H1 (cell line): Measurements from ENCODE around the gene ERICH6.

Source experiments
- CTCF ChIP-seq, 3 experiments: IDR thresholded peaks; 1 replicate in 2 of 3; 2 replicates in 1 of 3; pipeline versions ENCODE4 v1.5.1 to v1.6.1; 2011; ENCODE audit warnings: low read length in 3 of 3, mild to moderate bottlenecking in 3 of 3, inconsistent platforms in 2 of 3, low read depth in 1 of 3, moderate library complexity in 1 of 3; ENCODE audit not compliant: insufficient read depth in 1 of 3; ENCODE audit errors: control extremely low read depth in 1 of 3
- EZH2 ChIP-seq: fragments of 200-600 bp; sonication (generic); IDR thresholded peaks from 2 replicates; pipeline ENCODE4 v1.7.1; 2012; ENCODE audit warnings: low read depth, mild to moderate bottlenecking, moderate library complexity, low read length, inconsistent platforms; ENCODE audit not compliant: severe bottlenecking
- JUN ChIP-seq: IDR thresholded peaks from 2 replicates; pipeline ENCODE4 v1.6.1; 2011; ENCODE audit warnings: low read depth, mild to moderate bottlenecking, improper control_type of control experiment, low read length
- MAFK ChIP-seq: IDR thresholded peaks from 2 replicates; pipeline ENCODE4 v1.6.1; 2012; ENCODE audit warnings: low read depth, mild to moderate bottlenecking, improper control_type of control experiment, low read length
- NANOG ChIP-seq: IDR thresholded peaks from 2 replicates; pipeline ENCODE4 v1.6.1; 2011; ENCODE audit warnings: low read length, low read depth, mild to moderate bottlenecking, inconsistent platforms; ENCODE audit not compliant: insufficient read depth, poor library complexity, severe bottlenecking
- POLR2A ChIP-seq, 2 experiments: IDR thresholded peaks; 1 replicate in 1 of 2; 2 replicates in 1 of 2; pipeline ENCODE4 v1.6.1; 2011; ENCODE audit warnings: low read depth in 2 of 2, low read length in 2 of 2, mild to moderate bottlenecking in 2 of 2; ENCODE audit errors: control extremely low read depth in 1 of 2
- RAD21 ChIP-seq, 2 experiments: IDR thresholded peaks in 1 of 2; conservative IDR thresholded peaks in 1 of 2; 2 replicates each; pipeline ENCODE4 v1.6.1; 2011; ENCODE audit warnings: low read depth in 2 of 2, low read length in 2 of 2, improper control_type of control experiment in 1 of 2, inconsistent platforms in 1 of 2, mild to moderate bottlenecking in 1 of 2, moderate library complexity in 1 of 2
- RBBP5 ChIP-seq: IDR thresholded peaks from 2 replicates; pipeline ENCODE4 v1.7.1; 2012; ENCODE audit warnings: low read depth, mild to moderate bottlenecking, inconsistent platforms, low read length, moderate library complexity, borderline replicate concordance
- RFX5 ChIP-seq: IDR thresholded peaks from 2 replicates; pipeline ENCODE4 v1.6.1; 2011; ENCODE audit warnings: low read depth, low read length, improper control_type of control experiment, borderline replicate concordance
- SIX5 ChIP-seq: IDR thresholded peaks from 2 replicates; pipeline ENCODE4 v1.6.1; 2011; ENCODE audit warnings: mild to moderate bottlenecking, low read depth, low read length
- SP1 ChIP-seq: IDR thresholded peaks from 2 replicates; pipeline ENCODE4 v1.6.1; 2011; ENCODE audit warnings: low read depth, low read length

GRCh38 chr3:150749255-150749654 lies 45.5 kb upstream of the ERICH6 start:
- TF ChIP-seq RBBP5 = no peak
- TF ChIP-seq CTCF (IDR thresholded peaks at IDR 0.05; ENCODE audit: control extremely low read depth in 1 of 3, insufficient read depth in 1 of 3, low read depth in 1 of 3, low read length in 3 of 3) = no peak
- no peak for TF ChIP-seq SIX5
- TF ChIP-seq MAFK = no peak
- no peak for TF ChIP-seq SP1
- no peak for TF ChIP-seq POLR2A (IDR thresholded peaks at IDR 0.05; ENCODE audit: control extremely low read depth in 1 of 2, low read depth in 2 of 2, low read length in 2 of 2)
- no peak for TF ChIP-seq RAD21 (IDR thresholded peaks at IDR 0.05 in 1 of 2, conservative IDR thresholded peaks at IDR 0.05 in 1 of 2; ENCODE audit: low read depth in 2 of 2, low read length in 2 of 2)
- no peak for TF ChIP-seq EZH2
- TF ChIP-seq RFX5 = no peak
- TF ChIP-seq JUN = no peak
- no peak for TF ChIP-seq NANOG
